NCI-H2029 (cell line): ENCODE data around the gene IL23A.

Experiments used
- DNase-seq: peaks from one replicate; lab custom pipeline; 2025; lab: John Stamatoyannopoulos, UW

Gene IL23A

DNA sequence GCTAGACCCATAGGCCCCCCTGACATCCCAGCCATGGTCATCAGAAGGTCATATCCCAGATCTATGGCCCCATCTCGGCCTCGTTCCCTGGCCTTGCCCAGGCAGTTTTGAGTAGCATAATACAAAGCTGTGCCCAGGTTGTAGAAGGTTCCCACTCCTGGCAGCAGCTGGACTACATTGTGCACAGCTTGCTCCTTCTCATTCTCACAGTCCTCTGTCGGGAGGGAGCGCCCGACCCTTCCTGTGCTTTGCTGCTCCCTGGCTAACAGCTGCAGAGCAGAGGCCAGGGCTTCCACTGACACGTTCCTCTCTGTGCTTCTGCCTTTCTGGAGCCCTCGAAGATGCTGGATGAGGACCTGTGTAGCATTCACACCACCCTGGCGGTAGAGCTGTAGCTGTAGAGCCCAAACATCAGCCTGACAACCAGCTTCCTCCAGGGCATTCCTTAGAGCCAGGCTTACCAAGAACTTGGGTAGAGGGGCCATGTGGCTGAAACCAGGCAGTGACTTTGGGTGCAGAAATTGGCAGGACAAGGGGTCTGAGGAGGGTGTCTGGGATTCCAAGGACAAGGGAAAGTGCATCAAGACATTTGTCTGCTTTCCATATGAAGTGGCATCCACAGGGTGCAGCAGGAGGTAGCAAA lies 22.9 kb downstream of the IL23A start:
- DNase-seq = no peak

DNA sequence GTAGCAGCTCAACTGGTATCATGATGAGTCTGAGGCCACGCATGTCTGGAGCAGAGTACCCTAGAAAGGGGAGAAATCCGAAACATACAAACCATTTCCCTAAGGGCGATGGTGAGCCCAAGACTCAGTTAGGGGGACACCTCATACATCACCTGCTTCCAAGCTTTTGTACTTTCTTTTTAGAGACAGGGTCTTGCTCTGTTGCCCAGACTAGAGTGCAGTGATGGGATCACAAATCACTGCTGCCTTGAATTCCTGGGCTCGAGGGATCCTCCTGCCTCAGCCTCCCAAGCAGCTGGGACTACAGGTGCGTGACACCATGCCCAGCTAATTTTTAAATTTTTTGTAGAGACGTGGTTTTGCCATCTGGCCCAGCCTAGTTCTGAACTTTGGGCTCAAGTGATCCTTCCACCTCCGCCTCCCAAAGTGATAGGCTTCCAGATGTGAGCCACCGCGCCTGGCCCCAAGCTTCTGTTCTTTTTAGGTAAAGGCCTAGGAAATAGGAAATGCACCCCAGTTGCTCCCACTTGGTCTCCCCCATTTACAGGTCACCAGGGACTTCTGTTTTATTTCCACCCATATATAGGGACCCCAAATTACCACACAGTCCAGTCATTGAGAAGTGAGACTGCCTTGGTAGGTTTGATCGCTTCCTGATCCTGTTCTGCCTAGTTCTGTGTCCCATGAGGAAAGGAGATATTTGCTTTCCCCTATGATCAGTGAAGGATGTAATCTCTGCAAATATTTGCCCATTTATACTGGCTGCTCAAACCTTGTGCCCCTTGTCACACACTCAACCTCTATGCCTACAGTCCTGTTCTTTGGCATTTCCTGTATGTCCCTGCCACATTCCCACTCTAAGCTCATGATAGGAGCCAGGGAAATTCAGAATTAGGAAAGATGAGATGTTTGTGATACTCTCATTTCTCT lies 23.7 kb downstream of the IL23A start, which contains the start of gene APOF:
Gene APOF, minus strand, starts transcription at position 728 of the 930 bp plus-strand sequence. Its CDS starts 112 bp downstream, at position 616.
- DNase-seq = peak; percentile 56

DNA sequence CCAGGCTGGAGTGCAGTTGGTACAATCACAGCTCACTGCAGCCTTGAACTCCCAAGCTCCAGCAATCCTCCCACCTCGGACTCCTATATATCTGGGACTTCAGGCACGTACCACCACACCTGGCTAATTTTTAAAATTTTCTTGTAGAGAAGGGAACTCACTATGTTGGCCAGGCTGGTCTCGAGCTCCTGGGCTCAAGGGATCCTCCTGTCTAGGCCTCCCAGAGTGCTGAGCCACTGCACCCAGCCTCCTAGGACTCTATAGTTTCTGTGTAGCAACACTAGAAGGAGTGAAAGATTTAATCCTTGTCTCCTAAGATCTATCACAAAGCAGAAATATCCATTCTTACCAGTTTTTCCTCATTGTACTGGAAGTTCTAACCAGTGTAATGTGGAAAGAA lies 28.3 kb downstream of the IL23A start:
- DNase-seq = no peak

DNA sequence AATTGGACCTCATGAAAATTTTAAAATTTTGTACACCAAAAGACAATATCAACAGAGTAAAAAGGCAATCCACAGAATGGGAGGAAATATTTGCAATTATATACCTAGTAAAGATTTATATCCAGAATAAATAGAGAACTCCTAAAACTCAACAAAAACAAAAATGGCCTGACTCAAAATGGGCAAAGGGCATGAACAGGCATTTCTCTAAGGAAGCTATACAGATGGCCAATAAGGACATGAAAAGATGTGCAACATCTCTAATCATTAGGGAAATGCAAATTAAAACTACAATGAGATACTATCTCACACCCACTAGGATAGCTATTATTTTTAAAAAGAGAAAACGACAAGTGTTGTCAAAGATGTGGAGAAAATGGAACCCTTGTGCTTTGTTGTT lies 34.8 kb downstream of the IL23A start:
- no peak for DNase-seq

DNA sequence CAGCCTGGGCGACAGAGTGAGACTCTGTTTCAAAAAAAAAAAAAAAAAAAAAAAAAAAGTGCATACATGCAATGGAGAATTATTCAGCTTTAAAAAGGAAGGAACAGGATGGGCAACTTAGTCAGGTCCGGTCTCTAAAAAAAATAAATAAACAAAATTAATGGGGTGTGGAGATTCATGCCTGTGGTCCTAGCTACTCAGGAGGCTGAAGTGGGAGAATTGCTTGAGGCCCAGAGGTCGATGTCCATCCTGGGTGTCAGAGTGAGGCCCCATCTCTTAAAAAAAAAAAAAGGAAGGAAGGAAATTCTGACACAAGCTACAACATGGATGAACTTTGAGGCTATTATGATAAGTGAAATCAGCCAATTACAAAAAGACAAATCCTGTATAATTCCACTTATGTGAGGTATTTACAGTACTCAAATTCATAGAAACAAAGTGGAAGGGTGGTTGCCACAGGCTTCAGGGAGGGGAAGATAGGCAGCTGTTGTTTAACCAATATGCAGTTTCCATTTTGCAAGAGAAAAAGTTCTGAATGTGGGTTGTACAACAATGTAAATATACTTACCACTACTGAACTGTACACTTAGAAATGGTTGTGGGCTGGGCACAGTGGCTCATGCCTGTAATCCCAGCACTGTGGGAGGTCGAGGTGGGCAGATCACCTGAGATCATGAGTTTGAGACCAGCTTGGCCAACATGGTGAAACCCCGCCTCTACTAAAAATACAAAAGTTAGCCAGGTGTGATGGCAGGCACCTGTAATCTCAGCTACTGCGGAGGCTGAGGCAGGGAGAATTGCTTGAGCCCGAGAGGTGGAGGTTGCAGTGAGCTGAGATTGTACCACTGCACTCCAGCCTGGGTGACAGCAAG lies 36.3 kb downstream of the IL23A start:
- DNase-seq = no peak

DNA sequence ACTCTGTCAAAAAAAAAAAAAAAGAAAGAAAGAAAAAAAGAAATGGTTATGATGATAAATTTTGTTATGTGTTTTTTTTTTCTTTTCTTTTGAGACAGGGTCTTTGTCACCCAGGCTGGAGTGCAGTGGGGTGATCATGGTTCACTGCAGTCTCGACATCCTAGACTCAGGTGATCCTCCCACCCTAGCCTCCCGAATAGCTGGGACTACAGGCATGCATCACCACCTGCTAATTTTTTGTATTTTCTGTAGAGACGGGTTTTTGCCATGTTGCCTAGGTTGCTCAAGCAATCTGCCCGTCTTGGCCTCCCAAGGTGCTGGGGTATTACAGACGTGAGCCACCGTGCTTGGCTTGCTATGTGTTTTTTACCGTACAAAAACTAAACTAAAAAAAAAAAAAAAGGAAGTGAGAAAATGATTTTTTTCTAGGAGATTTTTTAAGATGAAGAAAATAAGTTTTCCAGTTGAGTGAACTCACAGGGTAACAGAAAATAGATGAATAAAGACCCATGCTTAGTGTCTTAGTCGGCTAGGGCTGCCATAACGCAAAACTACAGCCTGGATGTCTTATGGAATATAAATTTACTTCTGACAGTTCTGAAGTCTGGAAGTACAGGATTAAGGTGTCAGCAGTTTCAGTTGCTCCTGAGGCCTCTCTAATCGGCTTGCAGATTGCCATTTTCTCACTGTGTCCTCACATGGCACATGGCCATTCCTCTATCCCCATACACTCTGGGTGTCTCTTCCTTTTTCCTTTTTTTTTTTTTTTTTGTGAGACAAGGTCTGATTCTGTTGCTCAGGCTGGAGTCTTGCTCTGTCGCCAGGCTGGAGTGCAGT lies 37.1 kb downstream of the IL23A start:
- DNase-seq = no peak

DNA sequence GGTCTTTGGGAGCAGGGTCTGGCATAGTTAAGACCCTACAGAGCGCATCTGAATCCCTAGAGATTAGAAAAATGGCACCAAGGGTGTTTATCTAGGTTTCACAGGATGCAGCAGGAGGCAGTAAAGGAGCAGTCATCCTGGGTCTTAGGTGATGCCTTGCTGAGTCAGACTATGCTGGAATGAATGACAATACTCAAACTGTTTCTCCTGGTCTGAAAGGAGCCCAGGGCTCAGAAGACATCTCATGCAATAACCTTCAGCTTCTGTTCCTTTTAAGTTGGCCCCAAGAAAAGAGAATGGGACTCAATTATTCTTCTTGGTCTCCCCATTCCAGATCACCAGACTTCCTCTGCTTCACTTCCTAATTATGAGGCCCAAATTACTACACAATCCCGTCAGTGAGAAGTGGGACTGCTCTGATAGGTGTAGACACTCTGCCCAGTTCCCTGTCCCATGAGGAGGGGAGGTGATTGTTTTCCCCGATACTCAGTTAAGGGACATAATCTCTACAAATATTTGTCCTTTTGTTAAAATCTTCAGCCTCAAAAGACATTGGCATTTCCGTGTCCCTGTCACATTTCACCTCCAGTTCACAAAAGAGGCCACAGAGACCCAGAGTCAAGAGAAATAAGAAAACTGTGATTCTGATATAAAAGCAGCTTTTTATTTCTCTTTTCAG lies 38.8 kb downstream of the IL23A start:
- no peak for DNase-seq

DNA sequence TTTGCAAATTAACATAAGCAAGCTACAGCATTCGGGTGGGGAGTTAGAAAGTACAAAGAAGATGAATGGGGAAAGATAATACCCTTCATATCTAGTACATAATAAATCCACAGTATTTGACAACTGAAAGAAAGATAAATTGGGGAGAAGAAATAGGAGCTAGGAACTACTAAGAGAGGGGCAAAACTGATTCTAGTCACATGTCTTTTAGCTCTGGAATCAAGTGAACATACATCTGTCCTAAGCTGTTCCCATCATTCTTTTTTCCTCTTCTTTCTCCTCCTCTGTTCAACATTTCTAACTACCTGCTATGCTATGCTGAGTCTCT lies 39.3 kb downstream of the IL23A start:
- DNase-seq = no peak

DNA sequence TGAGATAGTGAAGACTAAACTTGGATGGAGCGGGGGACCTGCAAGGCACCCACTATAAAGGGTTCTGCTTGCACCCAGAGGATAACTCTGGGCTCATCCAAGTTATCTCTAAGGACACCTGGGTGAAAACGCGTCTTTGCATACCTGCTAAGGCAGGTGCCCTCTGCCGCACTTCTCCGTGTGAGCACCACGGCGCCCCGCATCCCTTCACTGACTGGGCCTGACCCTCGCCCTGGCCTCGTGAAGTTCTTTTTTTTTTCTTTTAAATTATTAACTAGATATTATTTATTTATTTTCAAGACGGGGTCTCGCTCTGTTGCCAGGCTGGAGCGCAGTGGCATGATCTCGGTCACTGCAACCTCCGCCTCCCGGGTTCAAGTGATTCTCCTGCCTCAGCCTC lies 43.9 kb downstream of the IL23A start:
- no peak for DNase-seq

DNA sequence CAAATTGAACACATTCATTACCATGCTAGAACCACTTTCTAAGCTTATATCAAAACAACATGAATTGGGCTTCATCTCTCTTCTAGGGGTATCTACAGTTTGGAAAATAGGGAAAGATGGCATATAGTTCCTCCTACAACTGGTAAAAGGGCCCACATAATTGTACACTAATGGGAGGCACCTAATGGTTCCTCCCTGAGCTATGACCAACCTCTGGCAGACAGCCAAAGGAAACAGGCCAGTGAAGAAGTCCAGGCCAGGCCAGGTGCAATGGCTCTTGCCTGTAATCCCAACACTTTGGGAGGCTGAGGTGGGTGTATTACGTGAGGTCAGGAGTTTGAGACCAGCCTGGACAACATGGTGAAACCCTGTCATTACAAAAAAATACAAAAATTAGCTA lies 47.2 kb downstream of the IL23A start:
- peak; percentile 3 for DNase-seq

DNA sequence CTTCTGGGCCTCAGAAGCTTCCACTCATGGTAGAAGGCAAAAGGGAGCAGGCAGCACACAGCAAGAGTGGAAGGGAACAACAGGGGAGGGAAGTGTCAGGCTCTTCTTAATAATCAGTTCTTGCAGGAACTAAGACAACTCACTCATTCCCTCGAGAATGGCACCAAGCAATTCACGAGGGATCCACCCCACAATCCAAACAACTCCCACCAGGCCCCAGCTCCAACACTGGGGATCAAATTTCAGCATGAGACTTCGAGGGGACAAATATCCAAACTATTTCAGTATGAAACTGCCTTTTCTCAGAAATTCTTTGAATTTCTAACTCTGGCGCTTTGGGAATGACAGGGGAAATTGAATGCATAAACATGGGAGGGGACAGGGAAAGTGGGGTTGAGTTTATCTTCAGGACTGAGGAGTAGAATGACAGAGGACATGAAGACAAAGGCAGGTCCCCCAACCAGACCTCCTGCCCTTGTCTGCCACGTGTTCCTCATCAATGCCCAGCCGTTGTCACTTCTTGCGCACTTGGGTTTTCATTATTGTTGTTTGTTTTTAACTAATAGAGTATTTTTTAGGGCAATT lies 48.6 kb downstream of the IL23A start:
- no peak for DNase-seq

DNA sequence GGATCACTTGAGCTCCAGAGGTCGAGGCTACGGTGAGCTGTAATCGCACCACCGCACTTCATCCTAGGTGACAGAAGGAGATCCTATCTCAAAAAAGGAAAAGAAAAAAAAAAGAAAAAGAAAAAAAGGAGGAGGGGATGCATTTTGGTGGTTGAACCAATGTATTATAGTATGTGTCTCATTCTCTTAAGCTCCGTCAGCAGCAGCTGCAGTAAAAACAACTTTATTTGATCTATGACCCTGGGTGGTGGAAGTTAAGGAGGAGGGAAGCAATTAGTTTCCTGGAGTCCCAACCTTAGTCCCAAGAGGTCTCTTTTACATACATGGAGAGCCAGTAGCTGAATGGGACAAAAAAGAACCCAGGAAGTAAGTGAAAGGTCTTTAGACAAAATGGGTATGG lies 50.7 kb downstream of the IL23A start:
- DNase-seq = no peak
